Measurements from ENCODE around the gene NCAPH2.

- no peak for TF ChIP-seq MYBL2 (IDR thresholded peaks at IDR 0.05; ENCODE audit: low read depth)
- TF ChIP-seq MYBL2 (CRISPR knock-in tag; IDR thresholded peaks at IDR 0.05; ENCODE audit: borderline replicate concordance): no peak
- TF ChIP-seq POLR2AphosphoS2 (IDR thresholded peaks at IDR 0.05; ENCODE audit: low read length): no peak
- TF ChIP-seq JUND (IDR thresholded peaks at IDR 0.05; ENCODE audit: borderline replicate concordance, low read depth, low read length): no peak
- TF ChIP-seq JUND (tag; IDR thresholded peaks at IDR 0.05; ENCODE audit: borderline replicate concordance, low read depth, low read length): no peak
- no peak for TF ChIP-seq E4F1 (CRISPR knock-in tag; IDR thresholded peaks at IDR 0.05; ENCODE audit: borderline replicate concordance)
- TF ChIP-seq HLTF (IDR thresholded peaks at IDR 0.05): no peak
These were observed 61.0 kb downstream of the NCAPH2 start for GRCh38 chr22:50569041-50569459.
